Suprapubic skin (tissue), 3 donors: ENCODE results near the gene PHACTR1.

ENCODE experiments used
- CTCF ChIP-seq, 2 donors: fragments of 200-600 bp in 1 of 2; fragments of 450-650 bp in 1 of 2; sonication (generic) in 1 of 2; IDR thresholded peaks; one replicate each; pipeline ENCODE4 v1.5.1; 2016 to 2019; ENCODE audit warnings: antibody characterized with exemption in 2 of 2, mild to moderate bottlenecking in 1 of 2, moderate library complexity in 1 of 2
- EP300 ChIP-seq: sonication (generic); formaldehyde crosslinking; IDR thresholded peaks from one replicate; pipeline ENCODE4 v1.6.1; 2017; ENCODE audit warnings: antibody characterized with exemption
- POLR2A ChIP-seq, 2 donors: fragments of 450-650 bp; IDR thresholded peaks; one replicate each; pipeline ENCODE4 v1.6.1; 2017; ENCODE audit warnings: antibody characterized with exemption in 2 of 2, mild to moderate bottlenecking in 2 of 2, moderate library complexity in 2 of 2

GRCh38 chr6:13287104-13287503 lies 570.5 kb downstream of the PHACTR1 start:
- TF ChIP-seq POLR2A (IDR thresholded peaks at IDR 0.05) (no peak), CTCF (IDR thresholded peaks at IDR 0.05) (no peak), EP300 (no peak)
